ENCODE data around the gene SUGT1.

The SUGT1 gene

DNA sequence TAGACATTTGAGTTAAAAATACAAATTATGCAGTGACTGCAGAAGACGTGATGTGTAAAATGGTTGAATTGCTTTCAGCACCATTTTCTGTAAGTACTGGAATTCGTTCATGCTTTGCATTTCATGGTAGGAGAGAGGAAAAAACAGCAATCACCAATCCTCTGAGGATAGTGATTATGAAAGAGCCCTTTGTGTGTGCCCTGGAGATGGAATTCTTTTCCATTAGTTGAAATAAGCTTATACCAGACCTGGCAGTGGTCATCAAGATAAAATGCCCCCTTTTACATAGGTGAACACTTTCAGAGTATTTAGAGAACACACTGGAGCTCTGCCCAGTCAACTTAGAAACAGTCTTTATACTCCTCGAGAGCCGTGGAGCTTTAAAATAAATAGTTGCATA lies 85.3 kb downstream of the SUGT1 start:
- DNase-seq (ENCODE audit: low read depth), result no peak

DNA sequence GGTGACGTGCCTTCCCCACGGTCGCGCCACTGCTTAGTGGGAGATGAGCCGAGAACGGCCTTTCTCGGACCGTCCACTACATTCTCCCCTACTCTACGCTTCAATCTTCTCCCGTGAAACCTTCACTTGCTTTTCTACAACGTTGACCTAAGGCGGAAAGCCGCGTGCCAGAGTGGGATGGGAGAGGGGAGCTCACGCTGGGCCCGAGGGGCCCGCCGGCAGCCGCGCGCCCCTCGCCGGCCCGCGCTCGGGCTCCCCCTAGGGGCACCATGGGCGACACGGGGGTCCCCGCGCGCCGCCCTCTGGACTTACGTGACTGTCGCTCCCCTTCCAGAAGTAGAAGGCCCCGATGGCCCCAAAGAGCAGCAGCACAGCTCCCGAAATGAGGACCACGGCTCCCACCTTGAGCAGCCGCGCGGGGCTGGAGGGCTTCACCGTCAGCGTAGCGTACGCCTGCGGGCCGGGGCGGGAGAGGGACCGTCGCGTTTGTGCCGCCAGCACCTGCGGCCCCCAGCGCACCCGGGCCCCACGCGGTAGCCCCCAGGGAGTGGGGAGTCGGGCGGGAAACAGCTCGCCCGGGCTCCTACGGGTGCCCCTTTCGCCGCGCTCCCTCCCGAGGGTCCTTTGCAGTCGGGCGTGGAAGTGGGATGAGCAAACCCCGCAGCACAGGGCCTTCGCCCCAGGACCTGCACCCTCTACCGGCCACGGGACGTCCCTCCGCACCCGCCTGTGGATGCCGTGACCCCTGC lies 86.3 kb downstream of the SUGT1 start:
- DNase-seq (ENCODE audit: low read depth), result no peak

DNA sequence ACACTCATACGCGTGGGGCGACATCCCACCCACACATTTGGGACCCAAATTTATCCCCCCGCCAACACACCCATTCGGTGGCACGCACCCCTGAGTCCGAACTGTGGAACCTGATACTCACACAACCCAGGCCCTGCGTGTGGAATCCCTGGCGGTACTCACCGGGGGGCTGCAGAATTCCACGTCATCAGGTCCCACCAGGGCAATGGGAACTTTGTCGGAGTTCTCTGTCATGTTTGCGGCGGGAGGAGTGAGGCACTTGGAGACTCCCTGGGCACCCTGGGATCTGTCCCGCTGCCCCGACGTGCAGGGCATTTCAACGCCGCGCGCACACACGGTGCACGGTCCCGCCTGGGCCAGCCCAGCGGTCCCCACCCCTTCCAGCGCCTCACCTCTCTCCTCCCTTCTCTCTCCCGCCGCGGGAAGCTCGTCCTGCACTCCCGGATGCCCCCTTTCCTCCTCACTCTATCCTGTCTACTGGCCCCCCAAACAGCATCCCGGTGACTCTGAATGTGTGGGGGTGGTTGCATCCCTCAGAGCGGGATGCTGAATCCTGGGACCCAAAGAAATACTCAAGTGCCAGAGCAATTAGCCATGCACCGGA lies 86.9 kb downstream of the SUGT1 start, which contains the start of gene CNMD:
Gene CNMD, minus strand, starts transcription at position 353 of the 604 bp plus-strand sequence. Its CDS starts 119 bp downstream, at position 234.
- no peak for DNase-seq (ENCODE audit: low read depth)

DNA sequence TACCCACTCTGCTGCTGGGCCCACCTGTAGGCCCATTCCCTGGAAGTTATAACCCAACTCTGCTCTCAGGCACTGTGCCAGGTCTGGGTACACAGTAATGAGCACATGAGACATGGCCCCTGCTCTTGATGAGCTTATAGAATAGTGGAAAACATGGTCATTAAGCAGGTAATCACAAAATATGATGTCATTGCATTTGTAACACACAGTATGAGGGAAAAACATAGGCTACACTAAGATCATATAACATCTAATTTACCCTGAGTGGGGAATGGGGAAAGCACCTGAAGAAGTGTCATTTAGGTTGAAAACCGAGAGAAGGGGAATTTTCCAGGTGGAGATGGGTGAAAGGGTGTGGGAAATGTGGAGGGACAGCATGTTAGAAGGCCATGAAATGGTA lies 90.9 kb downstream of the SUGT1 start:
- no peak for DNase-seq (ENCODE audit: low read depth)

DNA sequence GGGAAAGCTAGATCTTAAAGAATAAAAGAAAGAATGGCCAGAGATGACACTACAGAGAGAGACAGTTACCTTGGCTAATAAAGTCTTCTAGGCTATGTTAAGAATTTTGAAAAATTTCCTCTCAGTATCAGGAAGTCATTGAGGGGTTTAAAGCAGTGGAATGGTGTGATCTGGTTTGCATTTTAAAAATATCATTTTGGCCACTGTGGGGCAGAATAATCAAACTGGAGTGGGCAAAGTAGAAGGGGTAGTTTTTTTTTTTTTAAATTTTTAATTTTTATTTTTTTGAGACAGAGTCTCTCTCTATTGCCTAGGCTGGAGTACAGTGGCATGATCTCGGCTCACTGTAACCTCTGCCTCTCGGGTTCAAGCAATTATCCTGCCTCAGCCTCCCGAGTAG lies 91.4 kb downstream of the SUGT1 start:
- no peak for DNase-seq (ENCODE audit: low read depth)

DNA sequence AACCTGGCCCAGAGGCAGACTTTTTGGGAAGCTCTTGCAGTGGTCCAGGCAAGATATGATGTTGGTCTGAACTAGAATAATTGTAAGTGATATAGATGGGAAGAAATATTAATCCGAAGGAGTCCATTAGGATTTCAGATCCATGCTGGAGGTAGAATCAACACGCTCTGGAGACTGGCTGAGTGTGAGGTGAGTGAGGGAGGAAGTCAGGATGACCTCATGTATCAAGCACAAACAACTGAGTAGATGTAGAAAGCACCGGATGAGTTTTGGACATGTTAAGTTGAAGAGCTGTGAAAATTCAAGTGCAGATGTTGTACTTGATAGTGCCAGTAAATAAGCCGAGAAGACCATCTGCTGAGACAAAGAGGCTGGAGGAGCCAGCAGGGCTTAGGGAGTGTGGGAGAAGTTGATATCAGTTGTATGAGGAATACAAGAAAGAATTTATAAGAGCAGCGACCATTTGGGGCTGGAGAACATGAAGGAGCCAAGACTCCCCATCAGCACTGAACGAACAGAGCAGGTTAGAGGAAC lies 92.3 kb downstream of the SUGT1 start:
- DNase-seq (ENCODE audit: low read depth), result no peak

DNA sequence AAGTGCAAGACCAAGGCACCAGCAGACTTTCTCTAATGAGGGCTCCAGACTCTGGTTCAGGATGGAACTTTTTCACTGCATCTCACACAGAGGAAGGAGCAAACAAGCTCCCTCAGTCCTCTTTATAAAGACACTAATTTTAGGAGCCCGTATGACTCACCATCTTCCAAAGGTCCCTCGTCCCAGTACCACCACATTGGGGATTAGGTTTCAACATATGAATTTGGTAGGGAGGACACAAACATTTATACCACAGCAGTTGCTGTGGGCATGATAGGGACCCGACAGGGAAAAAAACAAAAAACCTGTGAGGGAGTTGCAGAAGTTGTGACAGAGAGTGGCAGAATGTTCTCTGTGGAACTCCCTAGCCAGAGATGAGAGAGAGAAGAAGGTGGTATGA lies 93.5 kb downstream of the SUGT1 start:
- DNase-seq (ENCODE audit: low read depth), result no peak

DNA sequence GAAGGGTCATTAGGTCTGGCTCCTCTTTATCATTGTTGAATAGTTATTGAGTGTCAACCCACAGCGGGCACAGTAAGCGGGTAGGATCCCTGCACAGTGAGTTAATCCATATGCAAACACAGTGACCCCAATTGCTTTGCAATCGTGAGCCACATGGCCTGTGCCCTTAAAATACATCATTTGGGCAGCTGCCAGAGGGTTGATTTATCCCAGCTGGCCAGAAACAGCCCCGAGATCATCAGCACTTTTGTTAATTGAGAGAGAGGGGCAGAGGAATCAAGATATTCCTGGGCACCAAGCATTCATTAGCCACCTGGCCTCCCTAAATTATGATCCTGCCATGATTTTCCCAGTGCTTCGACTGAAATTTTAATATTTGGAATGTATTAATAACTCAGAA lies 96.8 kb downstream of the SUGT1 start:
- DNase-seq (ENCODE audit: low read depth), result no peak

Measured in activated T-cell treated with anti-CD3 and anti-CD28 coated beads for 24 hours (primary cell).